Activated naive CD4-positive, alpha-beta T cell treated with anti-CD3 and anti-CD28 coated beads for 36 hours (primary cell): ENCODE data around the gene PRORP. TPM values are rescaled to one million over a fixed set of nuclear protein-coding genes. Genes with fewer than 3 reads are reported as not detected.

ENCODE experiments used
- CTCF ChIA-PET: fragments of 350-600 bp; sonication (Branson Sonifier 250); formaldehyde crosslinking; loops from one replicate; lab custom pipeline; 2021; ENCODE audit warnings: antibody characterized with exemption; lab: Charles Lee
- DNase-seq: peaks from one replicate; pipeline ENCODE4 v3.0.0-alpha.2; 2020
- H3K27ac Mint-ChIP-seq: one replicate; pipeline ENCODE4 v1.8.0; 2021; ENCODE audit warnings: mild to moderate bottlenecking, mixed read lengths
- H3K27me3 Mint-ChIP-seq: one replicate; pipeline ENCODE4 v1.8.0; 2021; ENCODE audit warnings: low read depth, mixed read lengths
- H3K36me3 Mint-ChIP-seq: one replicate; pipeline ENCODE4 v1.8.0; 2021; ENCODE audit warnings: low read depth, mixed read lengths
- H3K4me1 Mint-ChIP-seq: one replicate; pipeline ENCODE4 v1.8.0; 2021; ENCODE audit warnings: low read depth, mixed read lengths
- H3K4me3 Mint-ChIP-seq: one replicate; pipeline ENCODE4 v1.8.0; 2021; ENCODE audit warnings: mild to moderate bottlenecking, moderate library complexity, mixed read lengths
- H3K9me3 Mint-ChIP-seq: one replicate; pipeline ENCODE4 v1.8.0; 2021; ENCODE audit warnings: mixed read lengths
- intact Hi-C: fragments of 100-400 bp; cut with micrococcal nuclease; formaldehyde crosslinking; loops from one replicate; pipeline ENCODE4 v1.15.1; 2023
- total RNA-seq, 2 experiments: library from RNA; stranded (reverse); gene quantifications; one replicate each; pipeline ENCODE4 v1.2.3, GENCODE V29; 2021

PRORP gene
- total RNA-seq, 2 experiments from 2014 or later, result 37.9 to 40.8 TPM

DNA sequence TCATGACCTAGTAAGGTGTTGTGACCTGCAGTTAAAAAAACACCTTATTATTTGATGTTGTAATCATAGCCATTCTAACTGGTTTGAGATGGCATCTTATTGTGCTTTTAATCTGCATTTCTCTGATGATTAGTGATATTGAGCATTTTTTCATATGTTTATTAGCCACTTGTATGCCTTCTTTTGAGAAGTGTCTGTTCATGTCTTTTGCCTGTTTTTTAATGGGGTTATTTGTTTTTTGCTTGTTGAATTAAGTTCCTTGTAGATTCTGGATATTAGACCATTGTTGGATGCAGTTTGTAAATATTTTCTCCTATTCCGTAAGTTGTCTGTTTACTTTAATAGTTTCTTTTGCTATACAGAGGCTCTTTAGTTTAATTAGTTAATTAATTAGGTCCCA lies 41.0 kb downstream of the PRORP start:
- Mint-ChIP-seq H3K4me1 (peaks cover 36% of the 10 kb centered on the region), H3K36me3 (peaks cover 23% of the 10 kb centered on the region)
- intact Hi-C loops, result loop anchor here (5.0 kb wide), 1 partner anchor 524 kb away; no protein-coding TSS in a partner anchor

DNA sequence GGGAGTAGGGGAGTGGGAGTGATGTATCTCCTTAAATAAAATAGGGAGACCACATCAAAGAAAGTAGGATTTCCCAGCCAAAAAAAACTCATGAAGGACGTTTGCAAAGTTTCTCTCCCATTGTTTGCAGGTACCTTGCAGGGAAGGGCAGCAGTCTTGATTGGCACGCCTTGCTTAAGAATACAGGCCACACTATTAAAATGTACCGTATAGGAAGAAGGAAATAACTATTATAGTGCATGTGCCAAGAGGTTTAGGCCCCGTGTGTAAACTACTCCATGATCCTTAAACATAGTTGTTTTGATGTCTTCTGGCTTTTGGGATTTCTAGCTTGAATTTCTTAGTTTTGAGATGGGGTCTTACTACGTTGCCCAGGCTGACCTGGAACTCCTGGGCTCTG lies 42.5 kb downstream of the PRORP start:
- CTCF ChIA-PET, result no interaction called here
- no peak overlapping the region for H3K27ac Mint-ChIP-seq
- H3K4me1 Mint-ChIP-seq, result peaks cover 26% of the 10 kb centered on the region
- H3K9me3 Mint-ChIP-seq, result no peaks in the 10 kb centered on the region
- peaks cover 21% of the 10 kb centered on the region for H3K36me3 Mint-ChIP-seq
- DNase-seq, result no peak
- H3K4me3 Mint-ChIP-seq, result no peak overlapping the region
- intact Hi-C loops, result loop anchor here (5.0 kb wide), 1 partner anchor 522 kb away; no protein-coding TSS in a partner anchor
- H3K27me3 Mint-ChIP-seq, result no peaks in the 10 kb centered on the region

More for the DNA sequence above, 41.0 kb downstream of the PRORP start:
- Mint-ChIP-seq H3K27me3 (no peaks in the 10 kb centered on the region), H3K4me3 (no peak overlapping the region), H3K9me3 (no peaks in the 10 kb centered on the region), H3K27ac (no peak overlapping the region)
- CTCF ChIA-PET, result no interaction called here
- no peak for DNase-seq

DNA sequence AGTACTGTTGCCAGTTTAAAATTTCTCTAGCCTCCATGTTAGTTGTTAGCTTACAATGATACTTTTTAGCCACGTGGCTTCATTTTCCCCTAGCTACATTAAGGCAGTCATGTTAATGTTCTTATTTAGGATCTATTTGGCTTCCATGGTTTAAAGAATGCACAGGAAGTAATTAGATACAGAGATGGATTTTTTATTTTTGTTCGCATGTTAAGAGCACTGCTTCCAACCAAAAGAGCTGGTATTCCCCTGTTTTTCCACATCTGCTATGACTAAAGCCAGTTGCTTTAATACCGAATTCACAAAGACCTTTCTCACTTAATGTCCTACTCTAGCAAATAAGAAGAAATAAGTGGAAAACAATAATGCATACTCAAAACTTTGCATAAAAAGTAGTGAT lies 45.1 kb downstream of the PRORP start:
- peaks cover 2% of the 10 kb centered on the region for H3K4me1 Mint-ChIP-seq
- no peak for DNase-seq
- no peaks in the 10 kb centered on the region for H3K27me3 Mint-ChIP-seq
- no peaks in the 10 kb centered on the region for H3K9me3 Mint-ChIP-seq
- H3K36me3 Mint-ChIP-seq, result peaks cover 27% of the 10 kb centered on the region
- intact Hi-C loops, result no loop called here
- H3K27ac Mint-ChIP-seq, result no peak overlapping the region
- no peak overlapping the region for H3K4me3 Mint-ChIP-seq
- CTCF ChIA-PET, result interaction anchor here (0.6 to 0.7 kb wide), 2 partner anchors 61 to 264 kb away, joined by 3 to 5 read pairs; no protein-coding TSS in a partner anchor

Other genes starting within 250 kb of the PRORP start
- 10 to 100 TPM; 50.8 to 57.0 TPM for gene BAZ1A, start 247.2 kb upstream of the PRORP start, total RNA-seq
- gene SRP54, start 139.6 kb upstream of the PRORP start, total RNA-seq, result 10 to 100 TPM; 66.5 to 72.6 TPM
- 10 to 100 TPM; 55.0 to 58.5 TPM for gene FAM177A1, start 76.3 kb upstream of the PRORP start, total RNA-seq
- gene PPP2R3C, start 562 bp upstream of the PRORP start, total RNA-seq, result 10 to 100 TPM; 44.5 to 47.5 TPM
- 100 to 1,000 TPM; 433 to 437 TPM for gene PSMA6, start 169.8 kb downstream of the PRORP start, total RNA-seq